Spinal cord (tissue), 10 donors: Measurements from ENCODE around the gene PRPS1L1. TPM values are rescaled to one million over a fixed set of nuclear protein-coding genes. Genes with fewer than 3 reads are reported as not detected.

Experiments
- DNase-seq, 6 donors: peaks; one replicate each; pipeline versions ENCODE4 v3.0.0 to v3.0.0-alpha.2; 2013 to 2015; ENCODE audit warnings: low spot score in 6 of 6, low read depth in 4 of 6
- H3K27ac ChIP-seq: one replicate; pipeline ENCODE4 v1.5.1; 2013; ENCODE audit warnings: low read depth, low read length, control low read depth
- H3K27me3 ChIP-seq: one replicate; pipeline ENCODE4 v1.6.1; 2013; ENCODE audit warnings: low read length; ENCODE audit not compliant: control insufficient read depth, insufficient read depth
- H3K36me3 ChIP-seq: one replicate; pipeline ENCODE4 v1.6.1; 2013; ENCODE audit warnings: low read length; ENCODE audit not compliant: control insufficient read depth, insufficient read depth
- H3K4me1 ChIP-seq: one replicate; pipeline ENCODE4 v1.6.1; 2013; ENCODE audit warnings: low read length; ENCODE audit not compliant: control insufficient read depth, insufficient read depth
- H3K4me3 ChIP-seq: one replicate; pipeline ENCODE4 v1.5.1; 2013; ENCODE audit warnings: low read depth, low read length, control low read depth
- H3K9me3 ChIP-seq: one replicate; pipeline ENCODE4 v1.6.1; 2013; ENCODE audit warnings: low read length; ENCODE audit not compliant: control insufficient read depth, insufficient read depth
- WGBS: methylation state at CpG from one replicate; pipeline ENCODE4 v1.1.5; 2013; ENCODE audit warnings: missing lambda C conversion rate; ENCODE audit not compliant: insufficient coverage; 5-methylcytosine and 5-hydroxymethylcytosine counted together
- polyA plus RNA-seq, 2 donors: library from polyadenylated mRNA; unstranded; fragments of 120-200 nt; gene quantifications; one replicate each; pipeline ENCODE4 v1.2.1, GENCODE V29; 2013; ENCODE audit not compliant: insufficient read length in 2 of 2
- total RNA-seq, 2 donors: library from RNA; depleted of rRNA in 1 of 2; stranded (reverse); fragments of 120-200 nt in 1 of 2; fragments of >200 nt in 1 of 2; gene quantifications; one replicate each; pipeline versions ENCODE4 v1.2.3 to v1.2.4, GENCODE V29; 2013 to 2014
- donor health status: healthy.

Gene PRPS1L1
- total and polyA plus RNA-seq, 4 donors, result not detected

DNA sequence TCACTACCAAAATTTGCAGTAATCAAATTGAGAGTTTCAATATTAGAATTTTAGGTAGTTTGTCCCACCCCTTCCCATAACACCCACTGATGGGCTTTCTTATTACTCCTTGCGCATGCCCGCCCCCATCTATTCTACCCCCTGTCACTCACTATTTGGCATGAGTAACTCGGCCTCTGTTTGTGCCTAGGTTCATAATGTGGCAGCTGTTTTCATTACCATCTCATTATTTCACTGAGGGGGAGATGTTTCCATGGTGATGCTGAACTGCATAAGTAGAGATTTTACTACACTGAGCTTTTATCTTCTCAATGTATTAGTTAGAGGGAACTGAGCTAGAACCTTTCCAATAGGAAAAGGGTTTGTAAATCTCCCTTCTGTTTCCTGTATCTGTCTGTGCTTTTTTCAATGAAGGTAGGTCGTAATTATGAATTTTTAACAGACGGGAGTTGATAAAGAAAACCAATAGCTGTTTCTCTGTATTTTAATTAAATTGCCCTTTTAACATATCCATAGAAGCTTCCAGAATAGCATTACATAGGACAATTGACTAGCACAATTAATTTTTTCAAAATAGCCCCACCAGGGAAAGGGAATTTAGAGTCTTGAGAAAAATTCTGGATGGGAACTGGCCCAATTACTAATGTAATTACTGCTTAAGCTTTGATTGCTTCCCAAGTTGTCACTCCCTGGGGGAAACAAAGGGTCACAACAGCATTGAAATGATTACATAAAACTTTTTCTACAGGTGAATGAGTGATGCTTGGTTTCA lies 33.4 kb downstream of the PRPS1L1 start:
- WGBS, result no CpG with 5 or more reads among the region's 5 CpGs
- Histone ChIP-seq H3K4me3 (no peak overlapping the region), H3K27ac (no peak overlapping the region), H3K27me3 (no peaks in the 10 kb centered on the region), H3K36me3 (no peaks in the 10 kb centered on the region), H3K9me3 (no peaks in the 10 kb centered on the region), H3K4me1 (no peaks in the 10 kb centered on the region)
- peak in 5 of 6 donors; percentile 32 to 90 (median 43) for DNase-seq

DNA sequence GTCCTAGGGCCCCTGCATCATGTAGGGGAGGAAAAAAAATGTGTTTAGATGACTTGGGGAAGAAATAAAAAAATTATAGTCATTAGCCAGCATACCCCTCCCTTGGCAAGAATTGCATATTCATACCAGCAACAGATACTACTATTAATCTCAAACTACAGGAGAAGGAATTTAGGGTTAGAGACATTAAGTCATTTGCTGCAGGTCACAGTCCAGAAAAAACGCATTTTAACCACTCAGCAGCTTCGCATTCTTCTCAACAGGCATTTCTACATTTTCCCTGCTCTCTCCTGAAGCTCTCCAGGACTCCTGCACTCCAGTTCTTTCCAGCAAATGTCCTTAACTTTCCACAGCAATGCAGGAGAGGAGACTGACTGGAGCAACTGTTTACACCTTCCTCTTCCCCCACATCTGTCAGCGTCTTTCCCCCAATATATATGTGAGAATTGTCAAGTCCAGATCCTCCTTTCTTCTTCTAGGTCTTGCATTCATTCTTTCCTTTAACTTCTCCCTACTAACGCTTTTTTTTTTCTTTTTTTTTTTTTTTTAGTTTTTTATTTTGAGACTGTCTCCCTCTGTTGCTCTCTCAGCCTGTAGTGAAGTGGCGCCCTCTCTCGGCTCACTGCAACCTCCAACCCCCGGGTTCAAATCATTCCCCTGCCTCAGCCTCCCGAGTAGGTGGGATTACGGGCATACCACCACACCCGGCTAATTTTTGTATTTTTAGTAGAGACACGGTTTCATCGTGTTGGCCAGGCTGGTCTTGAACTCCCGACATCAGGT lies 35.6 kb downstream of the PRPS1L1 start:
- Histone ChIP-seq H3K36me3 (no peaks in the 10 kb centered on the region), H3K27ac (no peak overlapping the region), H3K27me3 (no peaks in the 10 kb centered on the region), H3K9me3 (no peaks in the 10 kb centered on the region), H3K4me1 (no peaks in the 10 kb centered on the region), H3K4me3 (no peak overlapping the region)
- WGBS, result 62% methylated on average over 6 of the region's 13 CpGs
- no peak for DNase-seq

DNA sequence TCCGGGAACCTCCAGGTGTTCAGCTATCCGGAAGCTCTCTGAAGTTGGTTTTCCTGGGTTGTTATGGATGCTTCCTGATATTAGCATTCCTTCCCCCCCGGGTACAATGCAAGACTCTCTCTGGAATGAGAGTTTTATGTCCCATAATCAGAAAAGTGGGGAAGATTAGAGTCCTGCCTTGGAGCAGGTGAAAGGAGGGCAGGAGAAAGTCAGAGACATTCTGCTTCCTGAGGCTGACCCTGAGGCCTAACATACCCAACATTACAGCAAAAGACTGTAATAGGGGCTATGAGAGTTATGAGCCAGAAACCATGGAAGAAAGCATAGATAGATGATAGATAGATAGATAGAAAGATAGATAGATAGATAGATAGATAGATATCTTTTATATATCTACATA lies 36.9 kb downstream of the PRPS1L1 start:
- H3K4me1 ChIP-seq, result no peaks in the 10 kb centered on the region

GRCh38 chr7:17989546-17989945 lies 38.1 kb downstream of the PRPS1L1 start:
- Histone ChIP-seq H3K9me3 (no peaks in the 10 kb centered on the region), H3K4me3 (no peak overlapping the region), H3K36me3 (no peaks in the 10 kb centered on the region), H3K4me1 (no peaks in the 10 kb centered on the region), H3K27me3 (no peaks in the 10 kb centered on the region), H3K27ac (no peak overlapping the region)
- WGBS, result 93% methylated on average over 3 of the region's 5 CpGs
- DNase-seq, result no peak

More for the DNA sequence above, 36.9 kb downstream of the PRPS1L1 start:
- Histone ChIP-seq H3K4me3 (no peak overlapping the region), H3K36me3 (no peaks in the 10 kb centered on the region), H3K9me3 (no peaks in the 10 kb centered on the region), H3K27me3 (no peaks in the 10 kb centered on the region), H3K27ac (no peak overlapping the region)
- WGBS, result no CpG with 5 or more reads among the region's 3 CpGs
- DNase-seq, result no peak

GRCh38 chr7:17988858-17989257 lies 38.8 kb downstream of the PRPS1L1 start:
- no peak for DNase-seq
- Histone ChIP-seq H3K36me3 (no peaks in the 10 kb centered on the region), H3K9me3 (no peaks in the 10 kb centered on the region), H3K27me3 (no peaks in the 10 kb centered on the region), H3K4me1 (no peaks in the 10 kb centered on the region), H3K27ac (no peak overlapping the region), H3K4me3 (no peak overlapping the region)
- 88% methylated on average over 6 of the region's 6 CpGs for WGBS

GRCh38 chr7:17988141-17988540 lies 39.5 kb downstream of the PRPS1L1 start:
- Histone ChIP-seq H3K4me1 (no peaks in the 10 kb centered on the region), H3K4me3 (no peak overlapping the region), H3K9me3 (no peaks in the 10 kb centered on the region), H3K36me3 (no peaks in the 10 kb centered on the region), H3K27me3 (no peaks in the 10 kb centered on the region), H3K27ac (no peak overlapping the region)
- 57% methylated on average over 4 of the region's 6 CpGs for WGBS
- peak in 1 of 6 donors; percentile 15 for DNase-seq

GRCh38 chr7:17986851-17987250 lies 40.8 kb downstream of the PRPS1L1 start:
- no peak for DNase-seq
- no peaks in the 10 kb centered on the region for H3K36me3 ChIP-seq

DNA sequence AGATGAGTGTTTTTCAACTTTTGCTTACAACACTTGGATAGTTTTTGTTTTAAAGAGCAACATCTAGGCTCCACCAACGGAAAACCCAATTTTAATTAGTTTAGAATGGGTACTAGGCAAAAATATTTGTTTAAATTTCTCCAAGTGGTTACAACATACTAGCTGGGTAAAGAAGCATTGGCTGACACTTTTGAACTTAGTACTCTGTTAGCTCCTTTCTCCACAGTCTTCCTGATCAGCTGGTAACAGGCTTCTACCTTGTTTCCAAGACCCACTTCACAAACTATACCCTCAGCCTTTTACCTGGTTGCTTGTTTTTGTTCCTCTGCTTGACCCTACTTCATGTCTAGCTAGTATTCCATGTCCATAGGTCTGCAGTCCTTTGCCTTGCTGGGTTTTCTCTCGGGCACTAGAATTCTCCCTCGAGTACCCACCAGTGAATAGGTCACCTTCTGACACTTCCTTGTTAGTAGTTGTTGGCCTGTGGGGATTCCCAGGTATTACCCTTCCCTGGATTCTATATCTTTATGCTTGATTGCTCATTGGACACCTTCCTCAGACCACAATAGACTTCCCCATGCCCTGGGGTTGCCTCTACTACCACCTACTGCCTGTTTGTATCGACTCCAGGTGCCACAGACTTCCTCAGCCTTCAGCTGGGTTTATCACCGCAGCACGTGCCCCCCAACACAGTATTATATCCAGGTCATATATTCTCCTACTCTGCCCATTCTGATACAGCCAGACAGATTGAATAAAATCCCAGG lies 42.0 kb downstream of the PRPS1L1 start:
- WGBS, result 67% methylated on average over 1 of the region's 6 CpGs
- no peak overlapping the region for H3K27ac ChIP-seq
- H3K27me3 ChIP-seq, result no peaks in the 10 kb centered on the region
- H3K4me3 ChIP-seq, result no peak overlapping the region
- no peak for DNase-seq
- H3K9me3 ChIP-seq, result no peaks in the 10 kb centered on the region
- H3K36me3 ChIP-seq, result no peaks in the 10 kb centered on the region
- no peaks in the 10 kb centered on the region for H3K4me1 ChIP-seq

More at GRCh38 chr7:17986851-17987250, 40.8 kb downstream of the PRPS1L1 start:
- no peaks in the 10 kb centered on the region for H3K9me3 ChIP-seq
- H3K27ac ChIP-seq, result no peak overlapping the region
- no peaks in the 10 kb centered on the region for H3K27me3 ChIP-seq
- H3K4me1 ChIP-seq, result no peaks in the 10 kb centered on the region
- WGBS, result 60% methylated on average over 1 of the region's 1 CpG
- no peak overlapping the region for H3K4me3 ChIP-seq

GRCh38 chr7:17984288-17984687 lies 43.4 kb downstream of the PRPS1L1 start:
- Histone ChIP-seq H3K27me3 (no peaks in the 10 kb centered on the region), H3K36me3 (no peaks in the 10 kb centered on the region), H3K4me3 (no peak overlapping the region), H3K4me1 (no peaks in the 10 kb centered on the region), H3K27ac (no peak overlapping the region), H3K9me3 (no peaks in the 10 kb centered on the region)
- DNase-seq, result no peak
- no CpG with 5 or more reads among the region's 1 CpG for WGBS
